A549 (cell line): Measurements from ENCODE around the gene FOS. TPM values are rescaled to one million over a fixed set of nuclear protein-coding genes. Genes with fewer than 3 reads are reported as not detected.
"Not testable (repeated sequence)": the region's sequence is repeated elsewhere in the genome, so short reads cannot be mapped to it uniquely, and the experiment has no call there.

Experiments
- ATAC-seq, 2 experiments: fragments of 200-7000 bp in 1 of 2; fragments of >200 bp in 1 of 2; cut with Nextera tagmentation in 1 of 2; cut with Tn5 transposase in 1 of 2; 3 replicates each; pipeline versions ENCODE4 v1.8.0 to v1.9.1; 2018 to 2020; ENCODE audit warnings: mild to moderate bottlenecking in 1 of 2, moderate library complexity in 1 of 2
- CTCF ChIA-PET: fragments of 300-600 bp; sonication (Branson Sonifier 250); formaldehyde crosslinking; extraction: SDS; loops from one replicate; lab custom pipeline; 2021; ENCODE audit warnings: antibody characterized with exemption, inconsistent platforms; lab: Yijun Ruan, JAX
- POLR2A ChIA-PET: fragments of 350-600 bp; formaldehyde crosslinking; extraction: SDS; loops from one replicate; lab custom pipeline; 2021; ENCODE audit warnings: antibody characterized with exemption, inconsistent platforms; lab: Yijun Ruan, JAX
- DNase-seq, 2 experiments: peaks; one replicate each; pipeline versions ENCODE4 v3.0.0 to v3.0.0-alpha.2; 2011 to 2016; ENCODE audit warnings: low read depth in 1 of 2, low spot score in 1 of 2
- FAIRE-seq: peaks from 2 replicates; lab custom pipeline; 2011; peaks lifted over from hg19 to GRCh38; lab: Jason Lieb, UNC
- H3K27ac ChIP-seq, 2 experiments: fragments of >200 bp; sonication (Bioruptor Twin); formaldehyde crosslinking; 3 replicates each; pipeline ENCODE4 v1.5.1; 2016 to 2017
- H3K4me1 ChIP-seq: fragments of >200 bp; sonication (Bioruptor Twin); formaldehyde crosslinking; 3 replicates; pipeline ENCODE4 v1.6.1; 2016
- H3K4me2 ChIP-seq: fragments of >200 bp; sonication (Bioruptor Twin); formaldehyde crosslinking; 3 replicates; pipeline ENCODE4 v1.6.1; 2016
- H3K4me3 ChIP-seq: fragments of >200 bp; sonication (Bioruptor Twin); formaldehyde crosslinking; 3 replicates; pipeline ENCODE4 v1.5.1; 2016
- H3K9me3 ChIP-seq: fragments of >200 bp; sonication (Bioruptor Twin); formaldehyde crosslinking; 3 replicates; pipeline ENCODE4 v1.6.1; 2016
- BHLHE40 ChIP-seq: IDR thresholded peaks from 2 replicates; pipeline ENCODE4 v1.6.1; 2012; ENCODE audit warnings: low read depth, low read length, inconsistent platforms
- CEBPB ChIP-seq, 2 experiments: fragments of >200 bp in 1 of 2; sonication (Bioruptor Twin) in 1 of 2; formaldehyde crosslinking in 1 of 2; IDR thresholded peaks; 2 replicates each; pipeline ENCODE4 v1.6.1; 2012 to 2016
- CHD2 ChIP-seq: fragments of 150-350 bp; IDR thresholded peaks from 2 replicates; pipeline ENCODE4 v1.6.1; 2014; ENCODE audit warnings: low read length; ENCODE audit not compliant: partially characterized antibody
- E2F6 ChIP-seq: IDR thresholded peaks from 2 replicates; pipeline ENCODE4 v1.6.1; 2012; ENCODE audit warnings: low read depth, borderline replicate concordance
- EHF ChIP-seq: fragments of 250-450 bp; sonication (Bioruptor Pico); IDR thresholded peaks from 2 replicates; pipeline ENCODE4 v1.5.0; 2020; ENCODE audit warnings: mild to moderate bottlenecking
- EP300 ChIP-seq, 2 experiments: fragments of >200 bp; sonication (Bioruptor Twin); formaldehyde crosslinking; IDR thresholded peaks; 2 replicates in 1 of 2; 3 replicates in 1 of 2; pipeline ENCODE4 v1.6.1; 2016 to 2017
- FOSB ChIP-seq: fragments of 250-450 bp; sonication (Bioruptor Pico); IDR thresholded peaks from 2 replicates; pipeline ENCODE4 v1.5.0; 2020; ENCODE audit warnings: mild to moderate bottlenecking, moderate library complexity
- FOXS1 ChIP-seq: fragments of 250-450 bp; sonication (Bioruptor Pico); IDR thresholded peaks from 2 replicates; pipeline ENCODE4 v1.5.0; 2020; ENCODE audit warnings: mild to moderate bottlenecking, moderate library complexity
- HOXA7 ChIP-seq: fragments of 250-450 bp; sonication (Bioruptor Pico); IDR thresholded peaks from 2 replicates; pipeline ENCODE4 v1.5.0; 2020; ENCODE audit warnings: mild to moderate bottlenecking, moderate library complexity
- HOXB5 ChIP-seq: fragments of 250-450 bp; sonication (Bioruptor Pico); IDR thresholded peaks from 2 replicates; pipeline ENCODE4 v1.5.0; 2020; ENCODE audit warnings: mild to moderate bottlenecking, moderate library complexity
- POLR2AphosphoS2 ChIP-seq: conservative IDR thresholded peaks from 2 replicates; pipeline ENCODE4 v1.6.1; 2012; ENCODE audit warnings: low read length, improper control_type of control experiment, inconsistent platforms
- RAD21 ChIP-seq, 2 experiments: fragments of >200 bp in 1 of 2; sonication (Bioruptor Twin) in 1 of 2; formaldehyde crosslinking in 1 of 2; IDR thresholded peaks in 1 of 2; conservative IDR thresholded peaks in 1 of 2; 2 replicates in 1 of 2; 3 replicates in 1 of 2; pipeline ENCODE4 v1.6.1; 2012 to 2018; ENCODE audit warnings: inconsistent platforms in 1 of 2
- RARB ChIP-seq: fragments of 250-450 bp; sonication (Bioruptor Pico); IDR thresholded peaks from 2 replicates; pipeline ENCODE4 v1.8.0; 2021; ENCODE audit warnings: mild to moderate bottlenecking, moderate library complexity
- REST ChIP-seq: fragments of 200-600 bp; sonication (generic); IDR thresholded peaks from 2 replicates; pipeline ENCODE4 v1.6.1; 2016; ENCODE audit warnings: antibody characterized with exemption, mild to moderate bottlenecking, moderate library complexity
- SMC3 ChIP-seq: fragments of >200 bp; sonication (Bioruptor Twin); formaldehyde crosslinking; IDR thresholded peaks from 3 replicates; pipeline ENCODE4 v1.6.1; 2018; ENCODE audit warnings: inconsistent platforms
- TFCP2L1 ChIP-seq: fragments of 250-450 bp; sonication (Bioruptor Pico); IDR thresholded peaks from 2 replicates; pipeline ENCODE4 v1.5.0; 2021; ENCODE audit warnings: mild to moderate bottlenecking
- TP53 ChIP-seq: fragments of 250-450 bp; sonication (Bioruptor Pico); IDR thresholded peaks from 2 replicates; pipeline ENCODE4 v1.5.0; 2021; ENCODE audit warnings: mild to moderate bottlenecking, moderate library complexity
- ZC3H11A ChIP-seq: fragments of 450-650 bp; IDR thresholded peaks from 2 replicates; pipeline ENCODE4 v1.6.1; 2014; ENCODE audit warnings: antibody characterized with exemption, mild to moderate bottlenecking
- ZSCAN20 ChIP-seq: fragments of 250-450 bp; sonication (Bioruptor Pico); IDR thresholded peaks from 2 replicates; pipeline ENCODE4 v1.8.0; 2022; ENCODE audit warnings: mild to moderate bottlenecking, moderate library complexity
- WGBS: methylation state at CpG from one replicate; pipeline ENCODE4 v1.1.6; 2017; ENCODE audit errors: missing lambda C conversion rate; 5-methylcytosine and 5-hydroxymethylcytosine counted together
- polyA plus RNA-seq, 4 experiments: library from polyadenylated mRNA; depleted of rRNA in 3 of 4; stranded (reverse); fragments of >200 nt; fragmentation: RNase III in 1 of 4; extraction: RNeasy Plus Mini Kit Qiagen cat#74134 plus additional on column Dnase treatment in 1 of 4; gene quantifications; 2 replicates in 3 of 4; 3 replicates in 1 of 4; pipeline ENCODE4 v1.2.3, GENCODE V29; 2011 to 2017
- TF ChIP-seq, protein P1 (sequence below): fragments of 250-450 bp; sonication (Bioruptor Pico); IDR thresholded peaks from 2 replicates; pipeline ENCODE4 v1.5.0; 2021; ENCODE audit warnings: mild to moderate bottlenecking, moderate library complexity, borderline replicate concordance
- TF ChIP-seq, protein P2 (sequence below): fragments of 250-450 bp; sonication (Bioruptor Pico); IDR thresholded peaks from 2 replicates; pipeline ENCODE4 v1.5.0; 2020; ENCODE audit warnings: low read depth, mild to moderate bottlenecking, moderate library complexity
- TF ChIP-seq, protein P3 (sequence below): fragments of >200 bp; sonication (Bioruptor Twin); formaldehyde crosslinking; IDR thresholded peaks from 3 replicates; pipeline ENCODE4 v1.6.1; 2016

FOS gene
- polyA plus RNA-seq, 2 of the 4 experiments (the other 2 are of a cell fraction): 4.2 to 256 TPM

DNA sequence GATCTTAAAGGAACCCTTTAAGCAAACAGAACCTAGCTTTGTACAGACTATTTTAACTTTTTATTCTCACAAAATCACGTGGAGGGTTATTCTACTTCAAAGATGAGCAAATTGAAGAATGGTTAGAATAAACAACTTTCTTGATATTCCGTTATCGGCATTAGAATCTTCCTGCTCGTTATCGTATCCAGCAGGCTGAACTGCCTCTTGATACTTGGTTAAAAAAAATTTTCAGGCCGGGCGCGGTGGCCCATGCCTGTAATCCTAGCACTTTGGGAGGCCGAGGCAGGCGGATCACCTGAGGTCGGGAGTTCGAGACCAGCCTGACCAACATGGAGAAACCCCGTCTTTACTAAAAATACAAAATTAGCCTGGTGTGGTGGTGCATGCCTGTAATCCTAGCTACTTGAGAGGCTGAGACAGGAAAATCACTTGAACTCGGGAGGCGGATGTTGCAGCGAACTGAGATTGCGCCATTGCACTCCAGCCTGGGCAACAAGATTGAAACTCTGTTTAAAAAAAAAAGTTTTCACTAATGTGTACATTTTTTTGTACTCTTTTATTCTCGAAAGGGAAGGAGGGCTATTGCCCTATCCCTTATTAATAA is 4.0 kb downstream of the FOS start:
- ChIA-PET POLR2A (interaction anchor here (0.6 to 2.9 kb wide), 3 partner anchors 11 to 24 kb away, joined by 6 to 15 read pairs (median 8); no protein-coding TSS in a partner anchor), CTCF (interaction anchor here (1.6 to 2.2 kb wide), 3 partner anchors 13 to 151 kb away, joined by 5 to 8 read pairs (median 5); no protein-coding TSS in a partner anchor)
- peak overlapping the region; percentile 68 to 81; a peak in 5 of 6 replicates for H3K27ac ChIP-seq
- peak in 1 of 2 experiments; percentile 0; a peak in 1 of 6 replicates for ATAC-seq
- H3K4me3 ChIP-seq, FAIRE-seq, H3K9me3 ChIP-seq: not testable (repeated sequence)
- peak in 1 of 2 experiments; percentile 80 for DNase-seq
- WGBS: 85% methylated on average over 18 of the region's 18 CpGs
- peak; percentile 98 for TF ChIP-seq TP53 (CRISPR knock-in tag)
- TF ChIP-seq, protein P1, sequence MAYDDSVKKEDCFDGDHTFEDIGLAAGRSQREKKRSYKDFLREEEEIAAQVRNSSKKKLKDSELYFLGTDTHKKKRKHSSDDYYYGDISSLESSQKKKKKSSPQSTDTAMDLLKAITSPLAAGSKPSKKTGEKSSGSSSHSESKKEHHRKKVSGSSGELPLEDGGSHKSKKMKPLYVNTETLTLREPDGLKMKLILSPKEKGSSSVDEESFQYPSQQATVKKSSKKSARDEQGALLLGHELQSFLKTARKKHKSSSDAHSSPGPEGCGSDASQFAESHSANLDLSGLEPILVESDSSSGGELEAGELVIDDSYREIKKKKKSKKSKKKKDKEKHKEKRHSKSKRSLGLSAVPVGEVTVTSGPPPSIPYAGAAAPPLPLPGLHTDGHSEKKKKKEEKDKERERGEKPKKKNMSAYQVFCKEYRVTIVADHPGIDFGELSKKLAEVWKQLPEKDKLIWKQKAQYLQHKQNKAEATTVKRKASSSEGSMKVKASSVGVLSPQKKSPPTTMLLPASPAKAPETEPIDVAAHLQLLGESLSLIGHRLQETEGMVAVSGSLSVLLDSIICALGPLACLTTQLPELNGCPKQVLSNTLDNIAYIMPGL (CRISPR knock-in tag): peak; percentile 68
- TF ChIP-seq HOXA7 (CRISPR knock-in tag): peak; percentile 99
- TF ChIP-seq REST: peak; percentile 56
- peak; percentile 79 for TF ChIP-seq RARB (CRISPR knock-in tag)
- peak; percentile 94 for TF ChIP-seq ZSCAN20 (CRISPR knock-in tag)
- TF ChIP-seq HOXB5 (CRISPR knock-in tag): peak; percentile 64
- TF ChIP-seq EHF (CRISPR knock-in tag): peak; percentile 69; the same call in 1 of the 2 replicates
- peak; percentile 92 for TF ChIP-seq POLR2AphosphoS2
- TF ChIP-seq FOSB (CRISPR knock-in tag): peak; percentile 97
- TF ChIP-seq, protein P2, sequence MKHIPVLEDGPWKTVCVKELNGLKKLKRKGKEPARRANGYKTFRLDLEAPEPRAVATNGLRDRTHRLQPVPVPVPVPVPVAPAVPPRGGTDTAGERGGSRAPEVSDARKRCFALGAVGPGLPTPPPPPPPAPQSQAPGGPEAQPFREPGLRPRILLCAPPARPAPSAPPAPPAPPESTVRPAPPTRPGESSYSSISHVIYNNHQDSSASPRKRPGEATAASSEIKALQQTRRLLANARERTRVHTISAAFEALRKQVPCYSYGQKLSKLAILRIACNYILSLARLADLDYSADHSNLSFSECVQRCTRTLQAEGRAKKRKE (CRISPR knock-in tag): 0 out of 2 replicates have a peak, but pooled peaks have one; percentile 33
- TF ChIP-seq CHD2: peak; percentile 41
- peak in 1 of 2 experiments; percentile 32; a peak in 2 of 4 replicates for TF ChIP-seq CEBPB (IDR thresholded peaks at IDR 0.05)
- peak; percentile 92 for TF ChIP-seq TFCP2L1
- TF ChIP-seq, all 56 proteins: peak for 14; not testable (repeated sequence) for 42
- peaks cover 35% of the 10 kb centered on the region for H3K4me1 ChIP-seq
- peak overlapping the region; percentile 68 for H3K4me2 ChIP-seq

- POLR2A ChIA-PET: interaction anchor here (1.3 to 2.9 kb wide), 2 partner anchors 11 to 24 kb away, joined by 6 to 15 read pairs; no protein-coding TSS in a partner anchor
- Histone ChIP-seq H3K9me3 (no peaks in the 10 kb centered on the region), H3K4me3 (no peak overlapping the region), H3K4me1 (peaks cover 35% of the 10 kb centered on the region), H3K4me2 (peak overlapping the region; percentile 68), H3K27ac (peak overlapping the region; percentile 68 to 81)
- WGBS: 29% methylated on average over 13 of the region's 13 CpGs
- ATAC-seq: peak; percentile 22 to 46
- CTCF ChIA-PET: interaction anchor here (1.0 to 1.8 kb wide), 3 partner anchors 13 to 232 kb away, joined by 3 to 8 read pairs (median 6); no protein-coding TSS in a partner anchor
- FAIRE-seq: no peak
- DNase-seq: peak in 1 of 2 experiments; percentile 89
- TF ChIP-seq ZSCAN20 (CRISPR knock-in tag) (peak; percentile 80), SMC3 (0 out of 3 replicates have a peak, but pooled peaks have one; percentile 6), RAD21 (conservative IDR thresholded peaks at IDR 0.05 in 1 of 2, IDR thresholded peaks at IDR 0.05 in 1 of 2) (no peak), FOSB (CRISPR knock-in tag) (peak; percentile 97), BHLHE40 (0 out of 2 replicates have a peak, but pooled peaks have one; percentile 4), EHF (CRISPR knock-in tag) (peak; percentile 49), E2F6 (no peak), EP300 (IDR thresholded peaks at IDR 0.05) (no peak), ZC3H11A (no peak), FOXS1 (CRISPR knock-in tag) (no peak), HOXB5 (CRISPR knock-in tag) (peak; percentile 74)
- TF ChIP-seq, protein P3, sequence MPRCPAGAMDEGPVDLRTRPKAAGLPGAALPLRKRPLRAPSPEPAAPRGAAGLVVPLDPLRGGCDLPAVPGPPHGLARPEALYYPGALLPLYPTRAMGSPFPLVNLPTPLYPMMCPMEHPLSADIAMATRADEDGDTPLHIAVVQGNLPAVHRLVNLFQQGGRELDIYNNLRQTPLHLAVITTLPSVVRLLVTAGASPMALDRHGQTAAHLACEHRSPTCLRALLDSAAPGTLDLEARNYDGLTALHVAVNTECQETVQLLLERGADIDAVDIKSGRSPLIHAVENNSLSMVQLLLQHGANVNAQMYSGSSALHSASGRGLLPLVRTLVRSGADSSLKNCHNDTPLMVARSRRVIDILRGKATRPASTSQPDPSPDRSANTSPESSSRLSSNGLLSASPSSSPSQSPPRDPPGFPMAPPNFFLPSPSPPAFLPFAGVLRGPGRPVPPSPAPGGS: no peak
- TF ChIP-seq, protein P1 (CRISPR knock-in tag): 0 out of 2 replicates have a peak, but pooled peaks have one; percentile 14
Measured at GRCh38 chr14:75283162-75283832, 4.7 kb downstream of the FOS start.
